H1 (cell line): ENCODE measurements around the gene TGFBR2.

ENCODE experiments used
- CHD2 ChIP-seq: IDR thresholded peaks from 2 replicates; pipeline ENCODE4 v1.6.1; 2012; ENCODE audit warnings: low read length, improper control_type of control experiment
- EZH2 ChIP-seq: fragments of 200-600 bp; sonication (generic); IDR thresholded peaks from 2 replicates; pipeline ENCODE4 v1.7.1; 2012; ENCODE audit warnings: low read depth, mild to moderate bottlenecking, moderate library complexity, low read length, inconsistent platforms; ENCODE audit not compliant: severe bottlenecking
- GTF2F1 ChIP-seq: IDR thresholded peaks from 2 replicates; pipeline ENCODE4 v1.6.1; 2012; ENCODE audit warnings: low read depth, low read length, improper control_type of control experiment, borderline replicate concordance
- RFX5 ChIP-seq: IDR thresholded peaks from 2 replicates; pipeline ENCODE4 v1.6.1; 2011; ENCODE audit warnings: low read depth, low read length, improper control_type of control experiment, borderline replicate concordance

DNA sequence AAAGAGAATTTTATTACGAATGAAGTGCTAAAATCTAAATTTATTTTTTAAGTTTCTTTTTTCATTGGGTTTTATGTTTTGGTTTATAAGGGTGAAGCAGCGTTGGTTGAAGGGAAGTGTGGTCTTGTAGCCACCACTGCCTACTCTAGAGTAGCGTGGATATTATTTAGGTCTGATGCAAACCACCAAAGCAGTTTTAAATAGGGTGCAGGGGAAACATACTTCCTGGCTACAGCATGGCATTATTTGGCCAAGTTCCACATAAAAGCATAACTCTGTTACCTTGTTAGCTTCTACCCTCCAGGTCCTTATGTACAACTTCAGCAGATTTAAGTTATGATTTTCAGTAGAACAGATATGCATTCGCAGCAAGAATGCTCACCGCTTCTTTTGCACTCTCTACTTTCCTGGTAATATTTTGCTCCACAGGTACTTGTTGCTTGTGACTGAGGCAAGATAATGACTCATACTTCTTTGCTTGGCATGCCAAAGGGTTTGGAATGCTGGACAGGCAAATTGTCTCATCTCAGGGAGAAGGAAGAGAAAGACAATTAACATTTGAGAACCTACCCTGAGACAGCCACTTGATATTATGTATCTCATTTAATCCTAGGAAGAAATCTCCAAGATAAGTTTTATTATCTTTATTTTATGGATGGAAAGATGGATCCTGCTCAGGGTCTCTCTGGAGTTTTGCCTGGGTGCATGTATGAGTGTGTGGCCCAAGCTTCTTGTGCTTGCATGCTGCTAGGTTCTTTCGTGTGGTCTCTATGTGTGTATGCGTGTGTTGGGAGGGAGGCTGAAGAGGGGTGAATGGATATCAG, 5.4 kb downstream of the TGFBR2 start:
- no peak for TF ChIP-seq GTF2F1
- no peak for TF ChIP-seq RFX5
- TF ChIP-seq CHD2, result no peak
- no peak for TF ChIP-seq EZH2
